VCaP (cell line): ENCODE data around the gene CEP250.
A peak's percentile ranks its signal among the peaks of the same experiment; 100 is the strongest.

Source experiments
- H3K27ac ChIP-seq: fragments of 450-650 bp; 2 replicates; pipeline ENCODE4 v1.5.1; 2017
- CTCF ChIP-seq: fragments of 450-650 bp; conservative IDR thresholded peaks from 2 replicates; pipeline ENCODE4 v1.5.1; 2017; ENCODE audit warnings: mild to moderate bottlenecking, moderate library complexity

Gene CEP250

GRCh38 chr20:35560105-35560511, 104.7 kb downstream of the CEP250 start:
- no peak for TF ChIP-seq CTCF
- H3K27ac ChIP-seq = peak overlapping the region; percentile 21; the same call in 1 of the 2 replicates

GRCh38 chr20:35560541-35560940, 105.1 kb downstream of the CEP250 start:
- TF ChIP-seq CTCF = no peak
- H3K27ac ChIP-seq = 0 out of 2 replicates have a peak overlapping the region, but pooled peaks have one; percentile 8

DNA sequence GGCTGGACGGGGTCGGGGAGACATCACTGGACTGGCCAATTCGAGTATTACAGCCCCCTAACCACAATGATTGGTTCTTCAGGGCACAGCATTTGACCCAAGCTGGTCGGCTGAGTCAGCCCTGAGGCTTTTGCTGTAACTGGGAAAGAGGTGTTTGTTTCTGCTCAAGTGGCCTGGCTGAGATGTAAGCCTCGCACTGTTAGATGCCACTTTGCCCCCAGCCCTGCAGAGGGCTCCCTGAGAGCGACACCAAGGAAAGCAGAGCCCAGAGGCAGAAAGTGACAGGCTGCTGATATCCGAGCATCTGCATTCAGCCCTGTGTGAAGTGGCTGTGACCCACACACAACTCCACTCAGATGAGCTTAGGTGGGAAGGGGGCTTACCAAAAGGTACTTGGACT, 105.9 kb downstream of the CEP250 start:
- H3K27ac ChIP-seq = 0 out of 2 replicates have a peak overlapping the region, but pooled peaks have one; percentile 8
- peak; percentile 69 for TF ChIP-seq CTCF

DNA sequence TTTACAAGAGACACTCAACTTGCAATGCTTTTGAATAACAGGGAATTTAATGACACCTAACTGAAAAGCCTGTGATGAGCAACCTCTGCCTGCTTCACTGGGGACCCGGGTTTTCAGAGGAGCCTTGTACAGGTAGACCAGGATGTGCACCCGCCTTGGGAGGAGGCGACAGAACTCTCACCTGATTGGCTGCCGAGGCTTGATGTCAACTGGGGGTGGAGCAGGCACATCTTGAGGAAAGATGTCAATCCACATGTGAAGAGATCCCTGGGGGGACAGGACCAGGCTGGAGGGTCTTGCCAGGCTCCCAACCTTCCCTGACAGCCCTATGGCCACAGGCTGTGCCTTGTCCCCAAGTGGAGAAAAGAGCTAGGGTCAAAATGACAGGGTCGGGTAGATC, 106.3 kb downstream of the CEP250 start:
- TF ChIP-seq CTCF = peak; percentile 29
- no peak overlapping the region for H3K27ac ChIP-seq

GRCh38 chr20:35562541-35563110, 107.2 kb downstream of the CEP250 start:
- no peak for TF ChIP-seq CTCF
- no peak overlapping the region for H3K27ac ChIP-seq

DNA sequence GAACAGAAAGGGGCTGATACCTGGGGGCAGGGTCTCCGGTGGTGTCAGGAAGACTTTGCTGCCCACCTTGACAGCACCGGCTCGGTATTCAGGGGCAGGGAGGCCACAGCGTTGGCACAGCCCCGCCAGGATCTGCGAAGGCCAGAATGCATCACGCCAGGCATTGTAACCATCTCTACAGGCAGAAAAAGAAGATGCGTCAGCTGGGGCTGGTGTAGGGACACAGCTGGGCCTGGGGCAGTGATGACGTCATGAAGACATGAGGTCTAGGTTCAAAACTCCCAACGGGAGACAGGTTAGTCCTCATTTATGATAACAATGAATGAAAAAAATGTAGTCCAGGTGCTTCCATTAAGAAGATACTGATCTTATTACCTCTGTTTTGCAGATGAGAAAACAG, 108.4 kb downstream of the CEP250 start:
- no peak for TF ChIP-seq CTCF
- no peak overlapping the region for H3K27ac ChIP-seq

- H3K27ac ChIP-seq = no peak overlapping the region
- TF ChIP-seq CTCF = no peak
Measured at GRCh38 chr20:35564905-35565304, 109.5 kb downstream of the CEP250 start.
